Measurements from ENCODE around the gene MAD2L2. TPM values are rescaled to one million over a fixed set of nuclear protein-coding genes. Genes with fewer than 3 reads are reported as not detected.
A peak's percentile ranks its signal among the peaks of the same experiment; 100 is the strongest.

The MAD2L2 gene
- total and polyA plus RNA-seq, 9 of the 15 experiments (the other 6 are each of a cell fraction or from before 2014, with no cell fraction given), result 12.4 to 286 (median 143) TPM

- TF ChIP-seq ZNF212 (CRISPR knock-in tag; IDR thresholded peaks at IDR 0.05) (no peak), ZNF282 (CRISPR knock-in tag; IDR thresholded peaks at IDR 0.05) (0 out of 2 replicates have a peak, but pooled peaks have one; percentile 35), ZNF431 (CRISPR knock-in tag; IDR thresholded peaks at IDR 0.05) (no peak), THRAP3 (IDR thresholded peaks at IDR 0.05; ENCODE audit: borderline replicate concordance) (0 out of 2 replicates have a peak, but pooled peaks have one; percentile 51), NFIC (IDR thresholded peaks at IDR 0.05) (peak; percentile 70), EZH2 (IDR thresholded peaks at IDR 0.05; ENCODE audit: borderline replicate concordance, low read depth, low read length) (no peak), THRB (CRISPR knock-in tag; conservative IDR thresholded peaks at IDR 0.05) (peak; percentile 36; the same call in 1 of the 2 replicates), BDP1 (IDR thresholded peaks at IDR 0.05; ENCODE audit: insufficient read depth, insufficient read length) (no peak), ZNF57 (CRISPR knock-in tag; IDR thresholded peaks at IDR 0.05) (0 out of 2 replicates have a peak, but pooled peaks have one; percentile 13), SREBF2 (CRISPR knock-in tag; IDR thresholded peaks at IDR 0.05) (no peak), ZFX (CRISPR knock-in tag; IDR thresholded peaks at IDR 0.05) (peak; percentile 87), ZKSCAN3 (CRISPR knock-in tag; IDR thresholded peaks at IDR 0.05) (no peak), SMARCB1 (IDR thresholded peaks at IDR 0.05; ENCODE audit: insufficient read length, low read depth) (no peak), NR2C2 (CRISPR knock-in tag; IDR thresholded peaks at IDR 0.05) (0 out of 2 replicates have a peak, but pooled peaks have one; percentile 24), NR2C2 (tag; IDR thresholded peaks at IDR 0.05) (peak; percentile 50), GMEB1 (CRISPR knock-in tag; IDR thresholded peaks at IDR 0.05) (no peak), HOXB6 (CRISPR knock-in tag; IDR thresholded peaks at IDR 0.05; ENCODE audit: borderline replicate concordance) (no peak), ATF7 (IDR thresholded peaks at IDR 0.05) (no peak), CCAR2 (IDR thresholded peaks at IDR 0.05; ENCODE audit: low read depth, low read length) (no peak), ZC3H8 (IDR thresholded peaks at IDR 0.05) (no peak), RB1 (IDR thresholded peaks at IDR 0.05; ENCODE audit: low read depth) (peak; percentile 13; the same call in 1 of the 2 replicates), ZEB2 (IDR thresholded peaks at IDR 0.05) (no peak), EP400 (IDR thresholded peaks at IDR 0.05) (no peak)
- TF ChIP-seq, protein P1, sequence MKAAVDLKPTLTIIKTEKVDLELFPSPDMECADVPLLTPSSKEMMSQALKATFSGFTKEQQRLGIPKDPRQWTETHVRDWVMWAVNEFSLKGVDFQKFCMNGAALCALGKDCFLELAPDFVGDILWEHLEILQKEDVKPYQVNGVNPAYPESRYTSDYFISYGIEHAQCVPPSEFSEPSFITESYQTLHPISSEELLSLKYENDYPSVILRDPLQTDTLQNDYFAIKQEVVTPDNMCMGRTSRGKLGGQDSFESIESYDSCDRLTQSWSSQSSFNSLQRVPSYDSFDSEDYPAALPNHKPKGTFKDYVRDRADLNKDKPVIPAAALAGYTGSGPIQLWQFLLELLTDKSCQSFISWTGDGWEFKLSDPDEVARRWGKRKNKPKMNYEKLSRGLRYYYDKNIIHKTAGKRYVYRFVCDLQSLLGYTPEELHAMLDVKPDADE (conservative IDR thresholded peaks at IDR 0.05; ENCODE audit: control insufficient read depth, low read depth, low read length), result no peak
Measured at GRCh38 chr1:11729498-11730428, 48.8 kb upstream of the MAD2L2 start (continued).
